T-helper 1 cell (primary cell): ENCODE results near the gene SPAST.
"Not testable (repeated sequence)": the region's sequence is repeated elsewhere in the genome, so short reads cannot be mapped to it uniquely, and the experiment has no call there.

Source experiments
- DNase-seq, 5 donors: peaks; one replicate each; pipeline ENCODE4 v3.0.0-alpha.2; 2012 to 2020
- total RNA-seq, 4 donors: gene quantifications; one replicate each; lab custom pipeline; 2026; lab: John Stamatoyannopoulos, UW

SPAST gene, protein sequence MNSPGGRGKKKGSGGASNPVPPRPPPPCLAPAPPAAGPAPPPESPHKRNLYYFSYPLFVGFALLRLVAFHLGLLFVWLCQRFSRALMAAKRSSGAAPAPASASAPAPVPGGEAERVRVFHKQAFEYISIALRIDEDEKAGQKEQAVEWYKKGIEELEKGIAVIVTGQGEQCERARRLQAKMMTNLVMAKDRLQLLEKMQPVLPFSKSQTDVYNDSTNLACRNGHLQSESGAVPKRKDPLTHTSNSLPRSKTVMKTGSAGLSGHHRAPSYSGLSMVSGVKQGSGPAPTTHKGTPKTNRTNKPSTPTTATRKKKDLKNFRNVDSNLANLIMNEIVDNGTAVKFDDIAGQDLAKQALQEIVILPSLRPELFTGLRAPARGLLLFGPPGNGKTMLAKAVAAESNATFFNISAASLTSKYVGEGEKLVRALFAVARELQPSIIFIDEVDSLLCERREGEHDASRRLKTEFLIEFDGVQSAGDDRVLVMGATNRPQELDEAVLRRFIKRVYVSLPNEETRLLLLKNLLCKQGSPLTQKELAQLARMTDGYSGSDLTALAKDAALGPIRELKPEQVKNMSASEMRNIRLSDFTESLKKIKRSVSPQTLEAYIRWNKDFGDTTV
- 29.8 to 45.7 (median 34.5) reads per million in 4 donors for total RNA-seq

DNA sequence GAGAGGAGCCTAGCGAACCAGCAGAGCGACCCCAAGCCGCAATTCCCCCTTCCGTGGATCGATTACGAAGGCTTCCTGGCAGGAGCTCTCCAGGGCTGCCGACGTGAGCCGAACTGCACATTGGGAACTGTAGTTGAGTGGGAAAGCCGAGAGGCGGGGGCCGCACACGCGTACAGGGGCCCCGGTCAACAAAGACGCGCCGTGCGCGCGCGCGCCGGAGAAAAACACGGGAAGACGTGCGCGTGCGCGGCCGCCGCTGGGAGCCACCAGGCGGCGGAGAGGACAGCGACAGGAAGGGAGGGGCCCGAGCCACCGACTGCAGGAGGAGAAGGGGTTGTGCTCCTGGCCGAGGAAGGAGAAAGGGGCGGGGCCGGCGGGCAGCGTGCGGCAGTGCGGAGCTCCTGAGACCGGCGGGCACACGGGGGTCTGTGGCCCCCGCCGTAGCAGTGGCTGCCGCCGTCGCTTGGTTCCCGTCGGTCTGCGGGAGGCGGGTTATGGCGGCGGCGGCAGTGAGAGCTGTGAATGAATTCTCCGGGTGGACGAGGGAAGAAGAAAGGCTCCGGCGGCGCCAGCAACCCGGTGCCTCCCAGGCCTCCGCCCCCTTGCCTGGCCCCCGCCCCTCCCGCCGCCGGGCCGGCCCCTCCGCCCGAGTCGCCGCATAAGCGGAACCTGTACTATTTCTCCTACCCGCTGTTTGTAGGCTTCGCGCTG, at the start of gene SPAST:
Gene SPAST (plus strand): TSS at position 247 of the 711 bp plus-strand sequence. CDS start 276 bp downstream, at position 523.
- peak; percentile 94 to 98 (median 95) for DNase-seq

DNA sequence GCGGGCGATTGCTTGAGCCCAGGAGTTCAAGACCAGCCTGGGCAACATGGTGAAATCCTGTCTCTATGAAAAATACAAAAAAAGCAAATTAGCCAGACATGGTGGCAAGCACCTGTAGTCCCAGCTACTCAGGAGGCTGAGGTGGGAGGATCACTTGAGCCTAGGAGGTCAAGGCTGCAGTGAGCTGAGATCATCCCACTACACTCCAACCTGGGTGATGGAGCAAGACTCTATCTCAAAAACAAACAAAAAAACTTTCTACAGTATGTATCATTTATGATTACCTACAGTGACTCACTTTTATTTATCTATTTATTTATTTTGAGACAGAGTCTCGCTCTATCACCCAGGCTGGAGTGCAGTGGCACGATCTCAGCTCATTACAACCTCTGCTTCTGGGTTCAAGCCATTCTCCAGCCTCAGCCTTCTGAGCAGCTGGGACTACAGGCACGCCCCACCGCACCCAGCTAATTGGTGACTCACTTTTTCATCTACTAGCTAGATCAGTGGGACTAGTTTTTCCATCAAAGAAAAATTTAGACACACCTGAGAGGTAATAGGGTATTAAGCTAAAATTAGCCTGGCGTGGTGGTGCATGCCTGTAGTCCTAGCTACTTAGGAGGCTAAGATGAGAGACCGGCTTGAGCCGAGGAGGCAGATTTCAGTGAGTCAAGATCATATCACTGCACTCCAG, 44.4 kb upstream of the SPAST start:
- not testable (repeated sequence) for DNase-seq

DNA sequence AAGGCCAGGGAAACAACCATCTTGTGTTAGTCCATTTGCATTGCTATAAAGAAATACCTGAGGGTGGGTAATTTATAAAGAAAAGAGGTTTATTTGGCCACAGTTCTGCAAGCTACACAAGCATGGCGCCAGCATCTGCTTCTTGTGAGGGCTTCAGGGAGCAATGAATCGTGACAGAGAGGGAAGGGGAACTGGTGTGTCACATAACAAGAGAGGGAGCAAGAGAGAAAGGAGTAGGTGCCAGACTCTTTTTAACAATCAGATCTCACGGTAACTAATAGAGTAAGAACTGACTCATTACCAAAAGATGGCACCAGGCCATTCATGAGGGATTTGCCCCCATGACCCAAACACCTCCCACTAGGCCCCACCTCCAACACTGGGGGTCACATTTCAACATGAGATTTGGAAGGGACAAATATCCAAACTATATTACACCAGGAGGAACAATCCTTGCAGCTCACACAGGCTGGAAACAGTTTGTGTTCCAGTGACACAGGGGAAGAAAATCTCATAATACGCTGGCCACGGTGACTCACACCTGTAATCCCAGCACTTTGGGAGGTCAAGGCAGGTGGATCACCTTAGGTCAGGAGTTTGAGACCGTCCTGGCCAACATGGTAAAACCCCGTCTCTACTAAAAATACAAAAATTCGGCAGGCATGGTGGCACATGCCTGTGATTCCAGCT, 29.0 kb upstream of the SPAST start:
- not testable (repeated sequence) for DNase-seq

DNA sequence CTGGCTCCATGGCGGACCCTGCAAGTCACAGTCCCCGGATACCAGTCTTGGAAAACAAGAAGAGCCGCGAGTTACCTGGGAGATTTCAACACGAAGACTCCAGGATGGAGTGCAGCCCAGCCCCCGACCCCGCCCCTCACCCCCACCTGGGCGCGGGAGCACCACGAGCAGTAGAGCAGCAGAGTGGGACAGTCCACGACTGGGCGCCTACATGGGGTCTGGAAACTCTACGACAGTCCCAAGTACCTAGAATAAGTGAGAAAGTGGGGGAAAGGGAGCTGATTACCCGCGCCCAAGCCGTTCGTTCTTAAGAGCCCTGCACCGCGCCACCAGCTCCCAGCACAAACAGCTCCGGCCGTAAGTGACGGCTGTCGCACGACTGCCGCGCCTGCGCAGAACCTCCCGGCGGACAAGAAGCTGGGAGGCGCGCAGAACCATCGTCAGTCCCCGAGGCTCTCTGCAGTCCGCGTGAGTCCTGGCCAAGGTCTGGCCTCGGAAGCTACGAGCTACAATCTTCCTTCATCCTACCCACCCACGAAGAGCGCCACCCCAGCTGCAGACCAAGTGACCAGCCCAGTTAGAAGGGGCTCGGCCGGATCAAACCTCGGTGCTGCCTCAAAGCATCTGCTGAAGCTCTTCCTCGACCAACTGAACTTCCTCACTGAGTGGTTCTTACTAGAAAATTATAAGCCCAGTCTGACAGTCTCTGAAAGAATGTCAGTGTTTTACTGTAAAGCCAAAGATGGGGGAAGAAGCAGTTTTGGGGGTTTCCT, 23.7 kb upstream of the SPAST start, which contains the start of gene DPY30:
Gene DPY30 (minus strand): TSS at position 359 of the 773 bp plus-strand sequence. CDS start 349 bp downstream, at position 10.
- peak; percentile 80 to 93 (median 85) for DNase-seq

DNA sequence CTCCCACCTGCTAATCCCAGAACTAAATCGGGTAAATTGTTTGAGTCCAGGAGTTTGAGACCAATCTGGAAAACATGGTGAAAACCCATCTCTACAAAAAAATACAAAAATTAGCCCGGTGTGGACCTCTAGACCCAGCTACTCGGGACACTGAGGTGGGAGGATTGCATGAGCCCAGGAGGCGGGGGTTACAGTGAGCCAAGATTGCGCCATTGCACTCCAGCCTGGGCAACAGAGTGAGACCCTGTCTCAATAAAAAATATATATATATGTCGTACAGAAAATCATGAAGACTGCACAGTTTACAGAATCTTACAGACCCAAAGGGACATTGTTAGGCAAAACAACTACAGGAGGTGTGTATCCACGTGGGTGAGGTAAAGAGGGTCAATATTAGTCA, 19.8 kb upstream of the SPAST start:
- DNase-seq = no peak

DNA sequence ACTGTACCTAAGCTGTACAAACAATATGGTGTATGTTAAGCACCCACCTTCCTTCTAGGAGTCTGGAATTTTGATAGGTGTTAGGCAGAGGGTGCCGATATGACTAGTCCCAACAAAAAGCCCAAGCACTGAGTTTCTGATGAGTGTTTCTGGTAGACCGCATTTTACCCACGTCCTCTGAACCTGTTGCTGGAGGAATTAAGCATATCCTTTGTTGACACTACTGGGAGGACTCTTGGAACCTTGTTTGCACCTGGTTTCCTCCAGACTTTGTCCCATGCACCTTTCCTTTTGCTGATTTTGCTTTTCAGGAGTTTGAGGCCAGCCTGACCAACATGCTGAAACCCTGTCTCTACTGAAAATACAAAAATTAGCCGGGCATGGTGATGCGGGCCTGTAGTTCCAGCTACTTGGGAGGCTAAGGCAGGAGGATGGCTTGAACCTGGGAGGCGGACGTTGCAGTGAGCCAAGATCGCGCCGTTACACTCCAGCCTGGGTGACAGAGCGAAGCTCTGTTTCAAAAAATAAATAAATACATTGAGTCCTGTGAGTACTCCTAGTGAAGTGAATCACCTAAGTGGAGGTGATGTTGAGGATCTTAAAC, 11.4 kb upstream of the SPAST start:
- no peak for DNase-seq

DNA sequence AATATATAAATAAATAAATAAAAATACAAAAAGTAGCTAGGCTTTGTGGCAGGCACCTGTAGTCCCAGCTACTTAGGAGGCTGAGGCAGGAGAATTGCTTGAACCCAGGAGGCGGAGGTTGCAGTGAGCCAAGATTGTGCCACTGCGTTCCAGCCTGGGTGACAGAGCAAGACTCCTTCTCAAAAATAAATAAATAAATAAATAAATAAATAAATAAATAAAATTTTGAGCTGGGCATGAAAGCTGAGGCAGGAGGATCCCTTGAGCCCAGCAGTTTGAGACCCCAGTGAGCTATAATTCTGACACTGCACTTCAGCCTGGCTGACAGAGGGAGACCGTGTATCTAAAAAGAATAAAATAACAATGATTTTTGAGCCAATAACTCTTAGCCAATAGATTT, 8.8 kb upstream of the SPAST start:
- DNase-seq = not testable (repeated sequence)

DNA sequence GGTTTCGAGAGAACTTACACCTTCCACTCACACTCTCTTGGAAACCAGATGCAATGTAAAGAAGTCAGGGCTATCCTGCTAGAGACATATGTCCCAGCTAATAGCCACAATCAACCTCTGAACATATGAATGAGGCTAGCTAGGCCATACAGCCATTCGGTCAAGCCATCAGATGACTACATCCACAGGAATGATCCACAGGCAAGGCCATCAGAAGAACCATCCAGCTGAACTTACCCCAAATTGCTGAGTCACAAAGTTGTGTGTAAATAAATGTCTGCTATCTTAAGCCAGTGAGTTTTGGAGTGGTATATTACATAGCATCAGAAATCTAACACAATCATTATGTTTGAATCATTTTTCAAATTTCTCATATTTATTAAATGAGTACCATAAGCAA, 5.2 kb upstream of the SPAST start:
- DNase-seq = no peak

DNA sequence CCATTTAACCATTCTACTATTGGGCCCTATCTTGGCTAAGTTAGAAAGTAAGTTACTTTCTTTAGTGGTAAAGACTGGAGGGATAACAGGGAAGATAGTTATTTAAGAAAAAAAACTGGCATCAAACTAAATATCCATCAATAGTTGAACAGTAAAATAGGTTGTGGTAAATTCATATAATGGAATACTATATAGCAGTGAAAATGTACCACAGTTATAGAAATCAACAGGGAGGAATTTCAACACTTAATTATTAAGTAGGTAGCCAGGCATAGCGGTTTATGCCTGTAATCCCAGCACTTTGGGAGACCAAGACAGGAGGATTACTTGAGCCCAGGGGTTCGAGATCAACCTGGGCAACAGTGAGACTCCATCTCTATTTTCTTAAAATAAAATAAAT, 3.1 kb upstream of the SPAST start:
- DNase-seq = no peak

DNA sequence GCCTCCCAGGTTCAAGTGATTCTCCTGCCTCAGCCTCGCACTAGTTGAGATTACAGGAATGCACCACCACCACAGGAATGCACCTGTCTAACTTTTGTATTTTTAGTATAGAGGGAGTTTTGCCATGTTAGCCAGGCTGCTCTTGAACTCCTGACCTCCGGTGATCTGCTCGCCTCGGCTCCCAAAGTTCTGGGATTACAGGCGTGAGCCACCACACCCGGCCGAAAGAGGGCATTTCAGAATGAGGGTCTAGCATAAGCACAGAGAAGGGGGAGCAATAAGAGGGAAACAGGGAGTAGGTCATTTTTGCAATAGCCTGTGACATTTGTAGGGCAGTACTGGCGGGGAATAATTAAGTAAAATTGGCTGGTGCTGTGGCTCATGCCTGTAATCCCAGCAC, 1.9 kb upstream of the SPAST start:
- no peak for DNase-seq

DNA sequence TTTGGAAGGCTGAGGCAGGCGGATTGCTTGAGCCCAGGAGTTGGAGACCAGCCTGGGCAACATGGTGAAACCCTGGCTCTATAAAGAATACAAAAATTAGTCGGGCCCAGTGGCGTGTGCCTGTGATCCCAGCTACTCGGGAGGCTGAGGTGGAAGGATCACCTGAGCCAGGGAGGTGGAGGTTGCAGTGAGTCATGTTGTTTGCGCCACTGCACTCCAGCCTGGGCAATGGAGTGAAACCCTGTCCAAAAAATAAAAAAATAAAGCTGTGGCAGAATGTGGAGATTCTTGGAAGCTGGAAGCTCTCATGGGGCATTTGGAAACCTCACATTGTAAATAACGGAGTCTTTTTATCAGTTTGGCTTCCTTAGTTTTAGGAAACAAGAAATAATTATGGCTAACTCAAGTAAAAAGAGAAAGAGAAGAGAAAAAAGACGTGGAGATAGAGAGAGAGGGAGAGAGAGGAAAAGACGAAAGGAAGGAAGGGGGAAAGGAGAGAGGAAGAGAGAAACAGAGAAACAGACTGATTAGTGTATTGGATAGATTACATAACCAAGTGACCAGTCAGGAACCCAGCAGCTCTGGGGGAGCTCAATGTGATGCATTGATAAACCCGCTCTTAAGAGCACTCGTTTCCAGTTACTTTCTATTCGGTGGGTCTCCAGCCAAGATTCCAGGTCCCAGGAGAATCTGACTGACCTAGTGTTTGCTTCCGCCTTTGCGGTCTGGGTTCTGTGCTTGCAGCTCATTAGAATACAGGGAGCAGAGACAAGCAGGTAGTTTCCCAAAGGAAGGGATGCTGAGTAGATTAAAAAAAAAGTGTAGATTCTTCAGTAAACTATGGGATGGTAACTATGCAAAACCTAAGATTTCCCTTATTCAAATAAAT, 1.1 kb upstream of the SPAST start:
- no peak for DNase-seq

DNA sequence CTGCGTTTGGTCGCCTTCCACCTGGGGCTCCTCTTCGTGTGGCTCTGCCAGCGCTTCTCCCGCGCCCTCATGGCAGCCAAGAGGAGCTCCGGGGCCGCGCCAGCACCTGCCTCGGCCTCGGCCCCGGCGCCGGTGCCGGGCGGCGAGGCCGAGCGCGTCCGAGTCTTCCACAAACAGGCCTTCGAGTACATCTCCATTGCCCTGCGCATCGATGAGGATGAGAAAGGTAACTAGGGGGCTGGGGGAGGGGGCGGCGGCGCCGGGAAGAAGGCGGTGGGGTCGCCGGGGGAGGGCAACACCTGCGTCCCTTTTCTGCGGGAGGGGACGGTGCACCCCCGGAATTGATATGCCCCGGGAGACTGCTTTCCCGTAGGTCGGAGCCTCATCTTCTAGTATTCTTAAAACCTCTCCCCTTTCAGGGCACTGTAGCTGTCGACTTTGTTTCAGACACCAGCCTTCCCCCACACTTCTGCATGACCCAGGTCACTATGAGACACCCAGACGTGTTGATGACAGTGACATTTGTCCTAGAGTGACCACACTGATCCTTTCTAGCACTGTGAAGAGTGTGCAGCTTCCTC, 755 bp downstream of the SPAST start:
- peak in 2 of 5 donors; percentile 9 to 27 for DNase-seq

DNA sequence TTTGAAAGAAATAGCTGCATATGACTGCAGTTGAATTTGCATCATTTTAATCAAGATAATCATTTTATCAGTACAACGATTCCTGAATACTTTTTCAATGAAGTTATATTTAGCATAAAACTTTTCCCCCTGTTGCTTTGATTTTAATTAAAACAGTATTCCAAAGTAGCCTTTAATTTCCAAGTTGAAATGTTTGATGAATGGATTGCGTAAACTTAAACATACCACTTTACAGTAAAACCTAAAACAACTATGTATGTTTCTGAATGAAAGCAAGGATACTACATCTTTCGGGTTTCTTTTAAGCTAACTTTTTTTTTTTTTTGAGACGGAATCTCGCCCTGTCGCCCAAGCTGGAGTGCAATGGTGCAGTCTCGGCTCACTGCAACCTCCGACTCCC, 1.4 kb downstream of the SPAST start:
- no peak for DNase-seq

DNA sequence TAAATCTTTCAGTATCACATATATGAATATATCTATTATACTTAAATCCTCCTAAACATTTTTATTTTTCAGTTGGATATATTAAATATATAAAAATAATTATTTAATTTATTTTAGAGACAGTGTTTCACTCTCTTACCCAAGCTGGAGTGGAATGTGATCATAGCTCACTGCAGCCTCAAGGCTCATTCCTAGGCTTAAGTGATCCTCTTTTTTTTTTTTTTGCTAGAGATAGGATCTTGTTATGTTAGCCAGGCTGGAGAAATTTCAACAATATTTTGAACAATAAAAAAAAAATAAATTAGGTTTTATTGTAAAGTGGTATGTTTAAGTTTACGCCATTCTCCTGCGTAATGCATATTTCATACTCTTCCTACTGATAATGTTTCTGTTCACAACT, 4.2 kb downstream of the SPAST start:
- DNase-seq = no peak

DNA sequence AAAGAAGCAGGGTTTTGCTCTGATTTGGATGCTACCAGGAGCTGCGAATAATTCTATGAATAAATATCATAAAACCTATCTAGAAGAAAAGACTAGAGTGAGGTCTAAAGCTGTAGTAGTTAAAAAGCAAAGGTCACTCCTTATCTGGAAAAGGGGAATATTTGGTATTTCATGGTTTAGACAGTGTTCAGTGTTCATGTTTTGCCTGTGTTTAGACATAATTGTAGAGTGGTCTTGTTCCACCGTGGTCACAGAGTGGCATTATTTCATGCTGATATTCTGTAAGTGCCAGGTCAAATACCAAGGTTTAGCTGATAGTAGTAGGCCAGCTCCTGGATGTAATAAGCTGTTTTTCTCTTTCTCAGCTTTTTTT, 10.8 kb downstream of the SPAST start:
- no peak for DNase-seq

DNA sequence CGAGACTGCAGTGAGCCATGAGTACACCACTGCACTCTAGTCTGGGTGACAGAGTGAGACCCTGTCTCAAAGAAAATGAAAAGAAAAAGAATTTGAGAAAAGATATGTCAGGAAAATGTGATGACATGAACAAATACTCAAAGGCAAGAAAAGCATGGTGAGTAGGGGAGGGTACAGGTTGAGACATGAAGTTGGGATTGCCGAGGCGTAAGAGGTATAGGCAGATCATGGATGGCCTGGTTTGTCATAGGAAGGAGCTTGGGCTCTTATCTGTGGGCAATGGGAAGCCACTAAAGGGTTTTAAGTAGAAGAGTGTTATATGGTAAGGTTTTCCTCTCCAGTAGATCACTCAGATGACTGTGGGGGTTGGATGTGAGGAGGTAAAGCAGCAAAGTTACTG, 32.3 kb downstream of the SPAST start:
- DNase-seq = no peak

DNA sequence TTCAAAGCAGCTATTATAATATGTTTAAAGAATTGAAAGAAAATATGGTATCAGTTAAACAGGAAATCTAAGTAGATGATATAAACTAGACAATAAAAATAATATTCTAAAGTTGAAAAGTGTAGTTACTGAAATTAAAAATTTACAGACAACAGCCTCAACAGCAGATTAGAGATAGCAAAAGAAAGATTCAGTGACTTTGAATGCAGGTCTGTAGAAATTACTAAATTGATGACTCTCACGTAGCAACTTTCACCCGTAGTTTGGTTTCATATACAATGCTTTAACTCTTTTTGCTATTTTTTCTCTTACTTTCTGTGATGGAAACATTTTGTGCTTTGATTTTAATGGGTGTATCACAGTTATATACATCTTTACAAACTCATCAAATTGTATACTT, 44.8 kb downstream of the SPAST start:
- no peak for DNase-seq

DNA sequence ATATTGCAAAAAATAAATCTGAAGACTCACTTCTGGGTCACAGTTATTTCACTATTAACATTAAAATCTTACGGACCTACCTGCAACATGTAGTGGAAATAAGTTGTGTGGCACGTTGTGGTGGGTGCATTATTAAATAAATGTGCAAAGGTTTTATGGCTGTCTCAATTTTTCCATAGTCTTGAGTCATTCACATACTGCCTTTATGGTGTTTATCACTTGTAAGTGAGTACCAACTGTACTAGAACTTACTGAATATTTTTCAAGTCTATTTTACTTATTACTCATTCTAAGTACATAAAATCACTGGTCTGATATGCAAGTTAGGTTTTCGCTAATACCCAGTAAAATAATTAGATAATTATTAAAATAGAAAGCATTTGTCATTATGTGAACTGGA, 54.7 kb downstream of the SPAST start:
- no peak for DNase-seq

DNA sequence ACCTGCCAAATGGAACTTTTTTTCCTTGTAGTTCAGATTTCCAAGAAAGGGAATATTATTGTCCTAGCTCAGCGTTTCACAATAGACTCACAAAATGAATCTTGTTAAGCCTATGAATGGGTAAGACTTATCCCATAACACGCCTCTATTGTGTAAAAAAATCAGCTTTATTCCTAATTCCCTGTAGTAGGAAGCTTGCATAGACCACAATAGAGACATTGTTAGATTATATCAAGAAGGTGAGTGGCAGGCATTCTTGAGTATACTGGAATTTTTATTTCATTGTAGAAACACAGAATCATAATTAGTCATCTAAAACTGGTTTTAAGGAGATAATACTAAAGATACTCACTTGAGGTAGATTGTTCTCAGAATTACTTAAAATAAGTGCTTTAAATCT, 55.8 kb downstream of the SPAST start:
- DNase-seq = no peak

DNA sequence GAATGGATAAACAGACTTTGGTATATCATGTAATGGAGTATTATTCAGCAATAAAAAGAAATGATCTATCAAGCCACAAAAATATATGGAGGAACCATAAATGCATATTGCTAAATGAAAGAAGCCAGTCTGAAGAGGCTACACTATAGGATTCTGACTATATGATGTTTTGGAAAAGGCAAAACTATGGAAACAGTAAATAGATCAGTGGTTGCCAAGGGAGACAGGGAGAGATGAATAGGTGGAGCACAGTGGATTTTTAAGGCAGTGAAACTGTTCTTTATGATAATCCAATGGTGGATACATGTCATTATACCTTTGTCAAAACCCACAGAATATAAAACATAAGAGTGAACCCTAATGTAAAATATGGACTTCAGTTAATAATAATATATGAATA, 61.3 kb downstream of the SPAST start:
- DNase-seq = no peak
